ENCODE measurements around the gene EIF4EBP3.

Gene EIF4EBP3

GRCh38 chr5:140556438-140556837 lies 9.0 kb downstream of the EIF4EBP3 start:
- TF ChIP-seq CTCF (conservative IDR thresholded peaks at IDR 0.05; ENCODE audit: low read length) = no peak
- peak; percentile 31 for DNase-seq (ENCODE audit: low read depth)
- peak overlapping the region; percentile 86 for H3K4me3 ChIP-seq (ENCODE audit: low read length)

- DNase-seq (ENCODE audit: low read depth) = peak; percentile 85
- 0 out of 2 replicates have a peak, but pooled peaks have one; percentile 9 for TF ChIP-seq CTCF (conservative IDR thresholded peaks at IDR 0.05; ENCODE audit: low read length)
- peak within 1 kb of the TSS; percentile 86 for H3K4me3 ChIP-seq (ENCODE audit: low read length)
Measured at GRCh38 chr5:140557136-140557805, 9.8 kb downstream of the EIF4EBP3 start, which contains the start of gene SRA1. SRA1 (minus strand) TSS chr5:140557473; CDS start chr5:140557452, 21 bp downstream.

GRCh38 chr5:140557965-140558364 lies 10.5 kb downstream of the EIF4EBP3 start:
- TF ChIP-seq CTCF (conservative IDR thresholded peaks at IDR 0.05; ENCODE audit: low read length) = no peak
- no peak overlapping the region for H3K4me3 ChIP-seq (ENCODE audit: low read length)
- no peak for DNase-seq (ENCODE audit: low read depth)

GRCh38 chr5:140558542-140558941 lies 11.1 kb downstream of the EIF4EBP3 start:
- no peak for TF ChIP-seq CTCF (conservative IDR thresholded peaks at IDR 0.05; ENCODE audit: low read length)
- no peak overlapping the region for H3K4me3 ChIP-seq (ENCODE audit: low read length)
- DNase-seq (ENCODE audit: low read depth) = no peak

- no peak for DNase-seq (ENCODE audit: low read depth)
- no peak for TF ChIP-seq CTCF (conservative IDR thresholded peaks at IDR 0.05; ENCODE audit: low read length)
- H3K4me3 ChIP-seq (ENCODE audit: low read length) = no peak overlapping the region
Measured at GRCh38 chr5:140560227-140560626, 12.8 kb downstream of the EIF4EBP3 start.

- H3K4me3 ChIP-seq (ENCODE audit: low read length) = no peak overlapping the region
- DNase-seq (ENCODE audit: low read depth) = no peak
- TF ChIP-seq CTCF (conservative IDR thresholded peaks at IDR 0.05; ENCODE audit: low read length) = no peak
Measured at GRCh38 chr5:140561753-140562523, 14.5 kb downstream of the EIF4EBP3 start.

- no peak for TF ChIP-seq CTCF (conservative IDR thresholded peaks at IDR 0.05; ENCODE audit: low read length)
- DNase-seq (ENCODE audit: low read depth) = no peak
- H3K4me3 ChIP-seq (ENCODE audit: low read length) = peak overlapping the region; percentile 98
Measured at GRCh38 chr5:140563596-140563995, 16.1 kb downstream of the EIF4EBP3 start.

Measured in AG10803 (cell line).